Mucosa of descending colon (tissue), 3 donors: ENCODE measurements around the gene PFN2. TPM values are rescaled to one million over a fixed set of nuclear protein-coding genes. Genes with fewer than 3 reads are reported as not detected.
A peak's percentile ranks its signal among the peaks of the same experiment; 100 is the strongest.
"Not testable (repeated sequence)": the region's sequence is repeated elsewhere in the genome, so short reads cannot be mapped to it uniquely, and the experiment has no call there.

ENCODE experiments used
- ATAC-seq: fragments of 200-7000 bp; cut with Tn5 transposase; one replicate; pipeline ENCODE4 v1.9.1; 2020; ENCODE audit warnings: mild to moderate bottlenecking, moderate library complexity
- DNase-seq, 3 donors: peaks; one replicate each; pipeline ENCODE4 v3.0.0-alpha.2; 2020
- H3K36me3 ChIP-seq: fragments of 200-600 bp; one replicate; pipeline ENCODE4 v1.8.0; 2021; ENCODE audit warnings: low read depth, mild to moderate bottlenecking
- H3K4me1 ChIP-seq: fragments of 200-600 bp; one replicate; pipeline ENCODE4 v1.8.0; 2021; ENCODE audit warnings: low read depth, mild to moderate bottlenecking
- H3K4me3 ChIP-seq: fragments of 200-600 bp; one replicate; pipeline ENCODE4 v1.8.0; 2021; ENCODE audit warnings: mild to moderate bottlenecking
- H3K9me3 ChIP-seq: fragments of 200-600 bp; one replicate; pipeline ENCODE4 v1.8.0; 2021; ENCODE audit warnings: mild to moderate bottlenecking
- intact Hi-C, 2 donors: fragments of 100-400 bp; cut with DNase I in 1 of 2; cut with micrococcal nuclease in 1 of 2; formaldehyde crosslinking; loops; one replicate each; pipeline versions ENCODE4 v1.11.0 to v1.11.1; 2022; cut with DNase I, micrococcal nuclease
- total RNA-seq, 3 donors: library from RNA; stranded (reverse); fragmentation: NEBNext Ultra II Directional in 2 of 3; extraction: Animal tissue kit (Norgen Biotek cat#: 25700) in 2 of 3; gene quantifications; one replicate each; pipeline versions ENCODE4 v1.2.1 to v1.2.4, GENCODE V29; 2021 to 2023
- TF ChIP-seq, protein P1 (sequence below): fragments of 200-600 bp; IDR thresholded peaks from one replicate; pipeline ENCODE4 v1.8.0; 2022; ENCODE audit warnings: antibody characterized with exemption, mild to moderate bottlenecking
- donor health status: DM: no; HTN: no; CAD: no; lungs with moderate emphysema.
- donor health status: DM: no; HTN: no; CAD: no.
- donor health status: DM: no; HTN: yes; CAD: no.

The PFN2 gene
- total RNA-seq, 3 donors from 2014 or later: 35.5 to 49.9 (median 37.8) TPM

DNA sequence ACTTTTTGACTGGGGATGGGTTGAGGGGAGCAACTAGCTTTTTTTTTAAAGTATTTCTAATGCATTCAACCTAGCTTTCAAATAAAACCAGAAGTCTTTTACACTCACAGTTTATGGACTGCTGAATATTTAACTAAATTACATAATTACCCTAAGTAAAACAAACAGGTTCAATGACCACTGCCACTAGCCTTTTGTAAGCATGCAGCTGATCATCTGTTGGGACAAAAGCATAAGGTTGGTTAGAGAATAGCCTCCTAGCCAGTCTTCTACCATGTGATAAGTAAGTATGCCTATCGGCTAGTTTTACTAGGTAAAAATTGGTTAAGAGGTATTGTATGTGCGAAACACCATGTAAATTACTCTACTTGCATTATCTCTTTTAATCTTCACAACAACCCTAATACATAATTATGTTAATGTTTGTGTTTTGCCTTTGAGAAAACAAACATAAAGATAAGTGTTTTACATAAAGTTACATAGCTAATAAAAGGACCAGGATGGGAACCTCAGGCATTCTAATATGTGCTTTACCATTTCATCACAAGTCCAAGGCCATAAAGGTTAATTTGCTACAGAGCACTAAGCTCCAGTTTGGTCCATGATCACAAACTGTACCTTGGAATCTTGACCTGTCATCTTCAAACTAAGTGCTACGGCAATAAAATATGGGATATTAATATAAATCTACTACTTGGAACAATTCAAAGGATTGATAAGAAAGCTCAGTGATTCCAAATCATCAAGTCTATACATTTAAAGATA is 13.2 kb downstream of the PFN2 start:
- no peaks in the 10 kb centered on the region for H3K9me3 ChIP-seq
- peaks cover 15% of the 10 kb centered on the region for H3K4me1 ChIP-seq
- DNase-seq (no peak), ATAC-seq (peak; percentile 71)
- H3K36me3 ChIP-seq: no peaks in the 10 kb centered on the region
- TF ChIP-seq, protein P1, sequence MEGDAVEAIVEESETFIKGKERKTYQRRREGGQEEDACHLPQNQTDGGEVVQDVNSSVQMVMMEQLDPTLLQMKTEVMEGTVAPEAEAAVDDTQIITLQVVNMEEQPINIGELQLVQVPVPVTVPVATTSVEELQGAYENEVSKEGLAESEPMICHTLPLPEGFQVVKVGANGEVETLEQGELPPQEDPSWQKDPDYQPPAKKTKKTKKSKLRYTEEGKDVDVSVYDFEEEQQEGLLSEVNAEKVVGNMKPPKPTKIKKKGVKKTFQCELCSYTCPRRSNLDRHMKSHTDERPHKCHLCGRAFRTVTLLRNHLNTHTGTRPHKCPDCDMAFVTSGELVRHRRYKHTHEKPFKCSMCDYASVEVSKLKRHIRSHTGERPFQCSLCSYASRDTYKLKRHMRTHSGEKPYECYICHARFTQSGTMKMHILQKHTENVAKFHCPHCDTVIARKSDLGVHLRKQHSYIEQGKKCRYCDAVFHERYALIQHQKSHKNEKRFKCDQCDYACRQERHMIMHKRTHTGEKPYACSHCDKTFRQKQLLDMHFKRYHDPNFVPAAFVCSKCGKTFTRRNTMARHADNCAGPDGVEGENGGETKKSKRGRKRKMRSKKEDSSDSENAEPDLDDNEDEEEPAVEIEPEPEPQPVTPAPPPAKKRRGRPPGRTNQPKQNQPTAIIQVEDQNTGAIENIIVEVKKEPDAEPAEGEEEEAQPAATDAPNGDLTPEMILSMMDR: no peak
- no peak overlapping the region for H3K4me3 ChIP-seq
- intact Hi-C loops: no loop called here

DNA sequence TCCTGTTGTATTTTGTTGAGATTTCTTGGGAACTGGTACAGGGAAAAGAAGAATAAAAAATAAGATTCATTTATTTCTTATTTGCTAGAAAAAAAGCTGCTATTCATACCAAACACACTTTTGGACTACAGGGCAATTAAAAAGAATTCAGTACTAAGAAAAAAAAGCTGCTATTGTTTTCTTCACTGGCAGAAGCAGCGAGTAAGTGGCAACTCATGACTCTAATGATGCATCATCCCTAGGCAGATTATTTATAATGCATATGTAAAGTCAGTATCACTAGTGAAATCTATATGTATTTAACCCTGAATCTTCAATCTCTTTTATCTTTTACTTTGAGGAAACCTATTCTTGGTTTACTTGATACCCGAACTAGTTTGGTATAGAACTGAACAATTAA is 15.2 kb downstream of the PFN2 start:
- H3K9me3 ChIP-seq: no peaks in the 10 kb centered on the region
- H3K4me3 ChIP-seq: no peak overlapping the region
- DNase-seq (no peak), ATAC-seq (no peak)
- no peaks in the 10 kb centered on the region for H3K36me3 ChIP-seq
- intact Hi-C loops: no loop called here
- H3K4me1 ChIP-seq: peaks cover 15% of the 10 kb centered on the region
- TF ChIP-seq, protein P1: no peak

DNA sequence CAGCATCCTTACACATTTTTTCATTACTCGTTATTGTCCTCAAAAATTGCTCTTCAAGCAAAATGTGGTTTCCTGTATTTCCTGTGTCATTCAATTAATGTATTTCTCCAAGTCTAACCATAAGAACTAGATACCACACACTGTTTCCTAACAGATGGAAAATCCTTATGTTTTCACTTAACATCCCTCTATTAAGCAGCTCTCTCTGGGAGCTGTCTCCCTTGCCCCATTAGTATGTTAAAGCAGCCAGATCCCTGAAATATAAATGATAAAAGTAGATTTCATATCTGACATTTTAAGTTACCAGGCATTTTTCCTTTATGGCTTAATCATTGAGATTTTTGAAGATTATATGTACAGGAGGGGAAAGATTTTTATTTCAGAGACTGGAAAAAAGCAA is 15.9 kb downstream of the PFN2 start:
- intact Hi-C loops: no loop called here
- H3K4me3 ChIP-seq: no peak overlapping the region
- DNase-seq (no peak), ATAC-seq (no peak)
- peaks cover 15% of the 10 kb centered on the region for H3K4me1 ChIP-seq
- TF ChIP-seq, protein P1: no peak
- H3K9me3 ChIP-seq: no peaks in the 10 kb centered on the region
- no peaks in the 10 kb centered on the region for H3K36me3 ChIP-seq

DNA sequence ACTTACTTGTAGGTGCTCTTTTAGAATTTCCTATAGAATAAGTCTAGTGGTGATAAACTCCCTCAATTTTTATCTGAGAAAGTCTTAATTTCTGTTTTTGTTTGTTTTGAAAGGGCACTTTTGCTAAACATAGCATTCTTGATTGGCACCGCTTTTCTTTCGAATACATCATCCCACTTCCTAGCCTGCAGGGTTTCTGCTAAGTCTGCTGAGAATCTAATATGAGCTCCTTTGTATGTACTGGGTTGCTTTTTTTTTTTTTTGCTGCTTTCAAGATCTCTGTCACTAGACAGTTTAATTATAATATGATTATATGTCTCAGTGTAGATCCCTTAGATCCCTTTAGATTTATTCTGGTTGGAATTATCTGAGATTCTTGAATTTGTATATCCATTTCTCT is 21.5 kb downstream of the PFN2 start:
- ATAC-seq (no peak), DNase-seq (no peak)
- TF ChIP-seq, protein P1: no peak
- intact Hi-C loops: no loop called here
- Histone ChIP-seq H3K4me3 (no peak overlapping the region), H3K36me3 (no peaks in the 10 kb centered on the region), H3K4me1 (no peaks in the 10 kb centered on the region), H3K9me3 (peaks cover under 1% of the 10 kb centered on the region)

DNA sequence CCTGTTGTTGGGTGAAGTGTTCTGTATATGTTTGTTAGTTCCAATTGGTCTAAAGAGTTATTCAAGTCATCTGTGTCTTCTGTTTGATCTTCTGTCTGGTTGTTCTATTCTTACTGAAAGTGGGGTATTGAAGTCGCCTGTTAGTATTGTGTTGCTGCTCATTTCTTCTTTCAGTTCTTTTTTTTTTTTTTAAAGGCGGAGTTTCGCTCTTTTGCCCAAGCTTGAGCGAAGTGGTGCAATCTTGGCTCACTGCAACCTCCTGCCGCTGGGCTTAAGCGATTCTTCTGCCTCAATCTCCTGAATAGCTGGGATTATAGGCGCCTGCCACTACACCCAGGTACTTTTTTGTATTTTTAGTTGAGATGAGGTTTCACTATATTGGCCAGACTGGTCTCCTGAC is 23.5 kb downstream of the PFN2 start:
- no peaks in the 10 kb centered on the region for H3K36me3 ChIP-seq
- no peak overlapping the region for H3K4me3 ChIP-seq
- TF ChIP-seq, protein P1: no peak
- no peaks in the 10 kb centered on the region for H3K4me1 ChIP-seq
- peaks cover 3% of the 10 kb centered on the region for H3K9me3 ChIP-seq
- no peak for DNase-seq
- intact Hi-C loops: no loop called here
- no peak for ATAC-seq

DNA sequence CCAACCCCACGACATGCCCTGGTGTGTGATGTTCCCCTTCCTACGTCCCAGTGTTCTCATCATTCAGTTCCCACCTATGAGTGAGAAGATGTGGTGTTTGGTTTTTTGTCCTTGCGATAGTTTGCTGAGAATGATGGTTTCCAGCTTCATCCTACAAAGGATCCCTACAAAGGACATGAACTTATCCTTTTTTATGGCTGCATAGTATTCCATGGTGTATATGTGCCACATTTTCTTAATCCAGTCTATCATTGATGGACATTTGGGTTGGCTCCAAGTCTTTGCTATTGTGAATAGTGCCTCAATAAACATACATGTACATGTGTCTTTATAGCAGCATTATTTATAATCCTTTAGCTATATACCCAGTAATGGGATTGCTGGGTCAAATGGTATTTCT is 26.7 kb downstream of the PFN2 start:
- ATAC-seq, H3K4me1 ChIP-seq, H3K9me3 ChIP-seq, H3K4me3 ChIP-seq, intact Hi-C loops, DNase-seq, H3K36me3 ChIP-seq: not testable (repeated sequence)
